HG03457 (cell line): Measurements from ENCODE around the gene GAGE12J.
"Not testable (repeated sequence)": the region's sequence is repeated elsewhere in the genome, so short reads cannot be mapped to it uniquely, and the experiment has no call there.

ENCODE experiments used
- ATAC-seq: cut with Tn5 transposase; IDR thresholded peaks from one replicate; pipeline ENCODE4 v1.9.1; 2021; ENCODE audit warnings: moderate number of reproducible peaks; ENCODE audit not compliant: unreplicated experiment

GAGE12J gene

GRCh38 chrX:49309401-49309981 lies 12.3 kb upstream of the GAGE12J start:
- ATAC-seq, result no peak

- no peak for ATAC-seq
Measured at GRCh38 chrX:49310371-49310770, 11.5 kb upstream of the GAGE12J start.

GRCh38 chrX:49312176-49312575 lies 9.7 kb upstream of the GAGE12J start:
- no peak for ATAC-seq

DNA sequence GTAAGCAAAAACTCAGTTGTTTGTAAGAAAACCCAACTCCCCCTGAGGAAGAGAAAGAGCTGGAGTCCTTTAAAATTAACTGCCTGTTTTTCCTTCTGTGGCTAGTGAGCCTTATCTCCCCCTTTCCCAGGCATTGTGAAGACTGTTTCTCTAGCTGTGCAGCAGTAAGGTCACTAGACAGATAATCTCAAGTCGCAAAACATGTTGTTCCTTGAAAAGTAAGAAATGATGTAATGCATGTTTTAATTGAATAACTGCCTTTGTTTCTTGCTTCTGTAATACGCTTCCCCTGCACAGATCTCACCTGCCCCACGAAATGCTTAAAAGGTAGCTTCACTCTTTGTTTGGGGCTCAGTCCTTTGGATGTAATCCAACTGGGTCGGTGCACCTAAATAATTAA lies 5.8 kb upstream of the GAGE12J start:
- no peak for ATAC-seq

GRCh38 chrX:49322266-49322665 lies 429 bp downstream of the GAGE12J start:
- ATAC-seq, result not testable (repeated sequence)

- ATAC-seq, result not testable (repeated sequence)
Measured at GRCh38 chrX:49323735-49324134, 1.9 kb downstream of the GAGE12J start.

GRCh38 chrX:49330421-49330820 lies 8.6 kb downstream of the GAGE12J start:
- ATAC-seq, result not testable (repeated sequence)

- ATAC-seq, result not testable (repeated sequence)
Measured at GRCh38 chrX:49331282-49331681, 9.4 kb downstream of the GAGE12J start, which contains the start of gene GAGE13. GAGE13 (plus strand) TSS chrX:49331582; CDS start chrX:49332738, 1,156 bp downstream.

- not testable (repeated sequence) for ATAC-seq
Measured at GRCh38 chrX:49331841-49332240, 10.0 kb downstream of the GAGE12J start.

DNA sequence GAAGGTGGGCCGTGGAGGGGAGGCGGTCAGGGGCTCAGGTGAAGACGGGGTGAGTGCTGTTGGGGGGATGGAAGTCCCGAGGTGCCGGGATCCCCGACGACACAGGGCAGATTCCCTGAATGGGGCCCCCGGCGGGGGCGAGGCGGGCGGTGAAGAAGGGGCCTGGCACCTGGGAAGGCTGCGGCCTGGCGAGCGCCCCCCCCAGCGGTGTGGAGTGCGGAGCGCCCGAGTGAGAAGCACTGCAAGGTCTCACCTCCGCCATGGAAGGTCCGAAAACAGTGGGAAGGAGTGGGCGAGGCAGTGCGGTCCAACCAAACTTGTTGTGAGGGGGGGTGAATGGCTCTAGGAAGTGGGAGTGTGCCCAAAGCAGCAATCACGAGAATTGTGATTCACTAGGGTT lies 19.6 kb downstream of the GAGE12J start:
- ATAC-seq, result not testable (repeated sequence)

DNA sequence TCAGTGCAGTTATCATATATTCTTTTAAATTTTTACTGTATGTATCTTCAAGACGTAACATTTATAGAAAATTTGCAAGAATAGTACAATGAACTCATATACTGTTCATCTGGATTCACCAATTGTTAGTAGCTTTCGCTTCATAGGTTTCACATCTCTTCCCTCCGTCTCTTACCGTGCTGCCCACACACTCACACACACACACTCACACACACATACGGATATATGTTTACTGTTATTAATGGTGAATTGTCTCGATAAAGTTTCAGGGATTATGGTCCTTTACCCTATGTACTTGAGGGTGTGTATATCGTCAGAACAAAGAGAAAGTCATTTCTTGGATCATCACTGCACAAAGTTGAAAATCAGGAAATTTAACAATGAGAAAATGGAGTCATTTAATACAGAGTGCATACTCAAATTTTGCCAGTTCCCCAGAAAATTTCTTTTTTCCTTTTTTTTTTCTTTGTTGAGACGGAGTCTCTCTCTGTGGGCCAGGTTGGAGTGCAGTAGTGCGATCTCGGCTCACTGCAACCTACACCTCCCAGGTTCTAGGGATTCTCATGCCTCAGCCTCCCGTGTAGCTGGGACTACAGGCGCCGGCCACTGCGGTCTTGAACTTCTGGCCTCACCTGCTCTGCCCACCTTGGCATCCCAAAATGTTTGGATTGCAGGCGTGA lies 22.8 kb downstream of the GAGE12J start:
- not testable (repeated sequence) for ATAC-seq

DNA sequence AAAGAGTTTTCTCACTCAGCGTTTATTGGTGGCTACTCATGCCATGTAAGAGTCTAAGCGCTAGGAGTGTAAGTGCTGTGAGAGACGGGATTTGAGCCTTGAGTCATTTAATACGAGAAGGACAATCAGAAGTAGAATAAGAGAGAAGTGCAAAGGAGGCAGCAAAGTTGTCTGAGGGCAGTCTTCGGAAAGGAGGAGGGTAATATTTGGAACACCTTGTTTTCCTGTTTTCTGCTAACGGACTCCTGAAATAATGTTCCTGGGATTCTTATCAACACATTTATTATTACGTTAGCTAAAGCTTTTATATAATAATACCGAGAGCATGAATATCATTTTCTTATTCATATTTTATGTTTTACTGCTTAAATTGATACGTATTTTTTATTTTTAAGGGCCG lies 23.6 kb downstream of the GAGE12J start:
- not testable (repeated sequence) for ATAC-seq

GRCh38 chrX:49346150-49346549 lies 24.3 kb downstream of the GAGE12J start:
- not testable (repeated sequence) for ATAC-seq
